C1 segment of cervical spinal cord (tissue), 14 donors: Measurements from ENCODE around the gene LMF2.
A peak's percentile ranks its signal among the peaks of the same experiment; 100 is the strongest.
"Not testable (repeated sequence)": the region's sequence is repeated elsewhere in the genome, so short reads cannot be mapped to it uniquely, and the experiment has no call there.

ENCODE experiments used
- DNase-seq, 14 donors: peaks; one replicate each; lab custom pipeline; 2025; lab: John Stamatoyannopoulos, UW

The LMF2 gene

DNA sequence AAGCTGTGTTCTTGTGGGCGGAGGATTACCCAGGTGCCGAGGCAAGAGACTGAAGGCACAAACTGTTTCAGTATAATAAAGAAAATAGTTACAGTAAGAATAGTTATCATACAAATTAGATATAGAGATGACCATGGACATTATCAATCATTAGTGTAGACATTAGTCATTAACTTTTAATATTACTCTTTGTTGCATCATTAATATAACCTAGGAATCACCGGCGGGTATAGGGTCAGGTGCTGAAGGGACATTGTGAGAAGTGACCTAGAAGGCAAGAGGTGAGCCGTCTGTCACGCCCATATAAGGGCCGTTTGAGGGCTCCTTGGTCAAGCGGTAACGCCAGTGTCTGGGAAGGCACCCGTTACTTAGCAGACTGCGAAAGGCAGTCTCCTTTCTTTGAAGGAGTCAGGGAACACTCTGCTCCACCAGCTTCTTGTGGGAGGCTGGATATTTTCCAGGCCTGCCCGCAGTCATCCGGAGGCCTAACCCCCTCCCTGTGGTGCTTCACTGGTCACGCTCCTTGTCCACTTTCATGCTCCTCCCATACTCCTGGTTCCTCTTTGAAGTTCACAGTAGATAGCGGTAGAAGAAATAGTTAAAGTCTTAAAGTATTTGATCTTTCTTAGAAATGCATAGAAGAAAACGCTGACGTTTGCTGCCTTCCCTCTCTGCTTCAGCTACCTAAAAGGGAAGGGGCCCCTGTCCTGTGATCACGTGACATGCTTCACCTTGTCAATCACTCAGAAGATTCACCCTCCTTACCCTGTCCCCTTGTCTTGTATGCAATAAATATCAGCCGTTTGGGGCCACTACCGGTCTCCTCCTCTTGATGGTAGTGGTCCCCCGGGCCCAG is 26.6 kb upstream of the LMF2 start:
- not testable (repeated sequence) for DNase-seq

DNA sequence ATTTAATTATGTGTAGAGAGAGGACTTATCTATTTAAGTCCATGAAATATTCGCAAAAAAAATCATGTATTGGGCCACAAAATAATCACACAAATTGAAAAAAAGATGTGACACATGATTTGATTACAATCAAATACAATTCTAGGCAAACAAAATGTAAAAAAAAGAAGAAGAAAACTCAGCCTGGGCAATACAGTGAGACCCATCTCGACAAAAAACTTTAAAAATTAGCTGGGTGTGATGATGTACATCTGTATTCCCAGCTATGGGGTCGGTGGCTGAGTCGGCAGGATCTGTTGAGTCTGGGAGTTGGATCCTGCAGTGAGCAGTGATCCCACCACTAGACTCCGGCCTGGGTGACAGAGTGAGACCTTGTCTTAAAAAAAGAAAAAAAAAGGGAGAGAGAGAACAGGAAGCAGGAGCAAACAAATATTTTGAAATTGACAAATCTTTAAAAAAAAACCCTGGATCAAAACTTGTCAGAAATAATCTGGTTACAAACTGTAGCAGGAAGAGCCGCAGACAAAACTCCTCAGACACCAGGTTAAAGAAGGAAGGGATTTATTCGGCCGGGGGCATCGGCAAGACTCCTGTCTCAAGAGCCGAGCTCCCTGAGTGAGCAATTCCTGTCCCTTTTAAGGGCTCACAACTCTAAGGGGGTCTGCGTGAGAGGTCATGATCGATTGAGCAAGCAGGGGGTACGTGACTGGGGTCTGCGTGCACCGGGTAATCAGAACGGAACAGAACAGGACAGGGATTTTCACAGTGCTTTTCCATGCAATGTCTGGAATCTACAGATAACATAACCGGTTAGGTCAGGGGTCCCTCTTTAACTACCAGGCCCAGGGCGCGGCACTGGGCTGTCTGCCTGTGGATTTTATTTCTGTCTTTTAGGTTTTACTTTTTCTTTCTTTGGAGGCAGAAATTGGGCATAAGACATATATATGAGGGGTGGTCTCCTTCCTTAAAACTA is 25.6 kb upstream of the LMF2 start:
- no peak for DNase-seq

DNA sequence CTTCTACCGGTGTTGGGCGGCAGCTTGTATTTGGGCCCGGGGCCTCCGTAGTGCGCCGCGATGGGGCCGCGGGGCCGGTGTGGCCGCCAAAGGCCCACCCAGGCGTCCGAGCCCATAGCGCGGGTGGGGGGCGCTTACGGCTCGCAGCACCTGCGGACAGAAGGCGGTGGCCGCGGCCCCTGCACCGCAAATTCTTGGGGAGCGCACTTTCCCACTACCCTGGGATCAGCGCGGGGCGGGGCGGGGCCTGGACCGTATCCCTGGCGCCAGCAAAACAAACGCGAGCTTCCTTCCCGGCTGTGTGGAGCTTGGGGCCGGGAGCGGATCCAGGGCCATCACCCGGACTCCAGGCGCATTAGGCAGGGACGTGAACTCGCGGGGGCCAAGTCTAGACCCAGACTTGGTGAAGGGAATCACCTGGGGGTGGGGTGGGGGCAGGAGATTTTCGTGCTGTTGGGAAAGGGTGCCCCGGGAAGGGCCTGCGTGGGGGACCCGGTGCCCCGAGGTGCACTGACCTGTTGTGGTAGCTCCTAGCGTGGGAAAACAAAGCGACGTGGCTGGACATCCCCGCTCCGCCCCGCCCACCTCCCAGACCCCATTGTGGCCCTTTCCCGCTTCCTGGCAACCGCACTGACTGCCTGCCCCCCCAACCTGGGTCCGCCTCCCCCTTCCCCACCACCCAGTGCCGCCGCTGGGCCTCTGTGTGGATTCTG is 24.6 kb upstream of the LMF2 start:
- DNase-seq: peak in 1 of 14 donors; percentile 50

DNA sequence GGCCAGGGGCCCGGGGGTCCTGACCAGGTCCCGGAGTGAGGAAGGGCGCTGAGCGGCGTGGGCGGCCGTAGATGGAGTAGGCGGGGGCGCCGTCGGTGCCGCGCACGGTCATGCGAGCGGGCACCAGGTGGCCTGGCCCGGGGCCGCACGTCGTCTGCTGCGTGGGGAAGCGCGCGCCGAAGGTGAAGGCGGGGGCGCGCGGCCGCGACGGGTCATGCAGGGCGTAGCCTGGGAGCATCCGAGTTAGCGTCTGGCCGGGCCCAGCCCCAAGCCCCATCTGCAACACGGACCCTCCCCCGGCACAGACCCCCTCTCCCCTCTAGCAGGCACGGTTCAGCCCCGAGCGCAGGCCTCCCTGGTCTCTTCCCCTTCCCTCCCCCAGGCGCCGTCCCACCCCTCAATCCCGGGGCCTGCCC is 24.1 kb upstream of the LMF2 start:
- DNase-seq: no peak

DNA sequence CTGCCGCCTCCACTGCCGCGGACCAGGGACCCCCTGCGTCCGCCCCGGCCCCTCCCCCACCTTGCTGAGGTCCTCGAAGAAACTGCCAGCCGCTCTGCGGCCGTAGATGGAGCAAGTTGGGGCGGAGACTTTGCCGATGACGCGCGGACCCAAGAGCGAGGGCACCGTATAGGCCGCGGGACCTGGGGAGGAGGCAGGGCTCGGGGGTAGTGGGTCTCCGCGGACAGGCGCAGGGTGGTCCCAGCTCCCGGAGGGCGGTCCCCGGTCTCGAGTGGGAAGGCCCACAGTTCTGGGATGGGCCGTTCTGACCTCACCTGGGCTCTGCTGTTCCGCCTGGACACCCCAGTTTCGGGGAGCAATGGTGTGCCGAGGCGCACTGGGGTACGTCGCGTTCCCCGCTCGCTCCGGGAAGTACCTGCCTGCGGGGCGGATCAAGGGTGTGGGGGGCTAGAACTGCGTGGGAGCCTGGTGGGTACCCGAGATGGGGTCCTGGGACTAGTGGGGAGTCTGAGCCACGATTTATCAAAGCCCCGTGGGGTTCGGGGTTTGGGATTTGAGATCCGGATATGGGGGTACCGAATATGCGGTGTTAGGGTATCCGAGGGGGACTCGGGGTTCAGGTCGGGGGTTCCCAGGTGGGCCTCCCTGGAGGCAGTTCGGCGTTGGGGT is 23.5 kb upstream of the LMF2 start:
- peak in 2 of 14 donors; percentile 18 to 37 for DNase-seq

DNA sequence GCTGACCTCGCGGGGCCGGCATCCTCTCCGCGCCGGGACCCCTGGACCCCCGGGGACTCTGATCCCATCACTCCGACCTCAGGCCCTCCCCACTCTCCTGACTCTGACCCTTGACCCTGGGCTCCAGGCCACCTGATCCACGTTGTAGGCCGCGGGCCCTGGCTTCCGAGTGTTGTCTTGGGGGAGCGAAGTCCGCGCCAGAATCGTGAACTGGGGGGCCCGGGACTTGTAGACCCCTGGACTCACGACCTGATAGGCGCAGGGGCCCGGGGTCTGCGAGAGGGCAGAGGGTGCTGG is 23.0 kb upstream of the LMF2 start:
- DNase-seq: no peak

DNA sequence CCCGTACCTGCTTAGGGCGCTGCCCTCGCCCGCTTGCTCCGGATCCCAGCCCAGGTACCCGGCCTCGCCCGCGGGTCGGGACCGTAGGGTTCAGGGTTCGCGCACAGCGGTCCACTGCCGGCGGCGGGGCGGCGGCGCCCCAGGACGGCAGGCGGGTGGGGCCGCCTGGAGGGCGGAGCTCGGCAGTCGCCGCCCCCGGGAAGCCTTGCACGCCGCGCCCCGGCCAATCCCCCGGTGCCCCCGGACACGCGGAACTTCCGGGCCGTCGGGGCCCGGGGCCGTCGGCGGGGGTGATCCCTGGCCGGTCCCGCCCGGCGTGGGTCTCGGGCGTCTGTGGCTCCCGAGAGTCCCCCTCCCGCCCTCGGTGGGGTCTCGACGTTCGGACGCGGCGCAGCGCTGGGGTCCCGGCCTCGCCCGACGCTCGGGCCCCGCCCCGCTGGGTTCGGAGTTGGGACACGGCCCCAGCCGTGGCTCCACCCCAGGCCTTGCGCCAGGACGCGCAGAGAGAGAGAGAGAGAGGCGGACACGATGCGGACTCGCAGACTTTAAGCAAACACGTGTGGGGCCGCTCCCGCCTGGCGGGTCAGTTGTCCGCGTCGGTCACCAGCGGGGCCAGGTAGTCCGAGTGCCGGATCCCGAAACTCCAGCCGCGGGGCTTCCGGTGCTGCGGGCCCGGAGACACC is 22.5 kb upstream of the LMF2 start, which contains the start of gene TYMP:
Gene TYMP (minus strand): TSS at position 116 of the 683 bp plus-strand sequence. CDS start 303 bp downstream, outside the sequence.
- DNase-seq: peak in 2 of 14 donors; percentile 47 to 56

DNA sequence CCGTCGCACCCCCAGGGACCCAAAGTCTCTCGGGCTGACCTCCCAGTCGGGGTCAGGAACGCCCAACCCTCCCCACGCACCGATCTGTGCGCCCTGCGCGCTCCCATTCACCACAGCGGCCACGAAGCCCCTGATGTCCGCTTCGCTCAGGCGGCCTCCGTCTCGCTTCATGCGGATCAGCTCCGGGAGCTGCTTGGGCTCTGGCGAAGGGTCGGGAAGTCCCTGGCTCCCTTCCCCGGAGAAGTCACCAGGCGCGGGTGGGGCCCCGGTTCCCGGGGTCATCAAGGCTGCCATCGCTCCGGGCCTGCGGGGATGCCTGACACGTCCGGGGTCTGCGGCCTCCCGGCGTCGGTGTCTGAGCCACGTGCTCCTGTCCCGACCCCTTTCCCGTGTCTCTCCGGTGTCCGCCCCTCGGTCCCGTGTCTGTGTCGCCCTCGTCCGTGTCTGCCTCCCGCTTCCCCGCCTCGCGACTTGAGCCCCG is 22.0 kb upstream of the LMF2 start:
- no peak for DNase-seq

DNA sequence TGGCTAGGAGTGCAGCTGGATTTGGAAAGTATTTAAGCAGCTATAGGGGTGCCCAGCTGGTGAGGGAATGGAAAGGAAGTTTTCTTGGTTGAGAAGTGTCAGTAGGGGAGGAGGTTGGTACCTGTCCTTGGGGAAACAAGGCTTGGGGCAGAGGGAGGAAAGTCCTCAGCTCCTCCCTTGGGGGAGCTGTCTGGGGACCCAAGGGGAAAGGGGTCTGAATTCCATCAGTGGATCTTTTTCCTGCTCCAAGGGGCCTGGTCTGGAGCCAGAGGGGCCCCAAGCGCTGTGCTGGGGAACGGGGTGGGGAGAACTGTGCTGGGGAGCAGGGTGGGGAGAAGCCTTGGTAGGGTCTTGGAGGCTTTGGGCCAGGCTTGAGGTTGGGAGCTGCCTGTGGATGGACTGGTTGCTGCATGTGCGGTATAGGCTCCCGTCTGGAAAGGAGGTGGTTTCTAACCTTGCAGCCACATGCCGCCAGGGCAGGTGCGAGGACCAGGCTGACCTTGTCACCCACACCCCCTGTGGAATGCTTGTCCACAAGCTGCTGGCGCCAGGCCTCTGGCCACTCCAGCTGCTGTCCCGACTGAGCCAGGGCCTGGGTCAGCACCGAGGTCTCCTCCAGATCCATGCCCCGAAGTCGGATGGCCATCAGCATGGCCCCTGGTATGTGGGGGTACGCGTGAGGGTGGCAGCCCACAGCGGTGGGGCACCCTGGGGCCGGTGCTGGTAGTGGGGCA is 21.3 kb upstream of the LMF2 start:
- no peak for DNase-seq

DNA sequence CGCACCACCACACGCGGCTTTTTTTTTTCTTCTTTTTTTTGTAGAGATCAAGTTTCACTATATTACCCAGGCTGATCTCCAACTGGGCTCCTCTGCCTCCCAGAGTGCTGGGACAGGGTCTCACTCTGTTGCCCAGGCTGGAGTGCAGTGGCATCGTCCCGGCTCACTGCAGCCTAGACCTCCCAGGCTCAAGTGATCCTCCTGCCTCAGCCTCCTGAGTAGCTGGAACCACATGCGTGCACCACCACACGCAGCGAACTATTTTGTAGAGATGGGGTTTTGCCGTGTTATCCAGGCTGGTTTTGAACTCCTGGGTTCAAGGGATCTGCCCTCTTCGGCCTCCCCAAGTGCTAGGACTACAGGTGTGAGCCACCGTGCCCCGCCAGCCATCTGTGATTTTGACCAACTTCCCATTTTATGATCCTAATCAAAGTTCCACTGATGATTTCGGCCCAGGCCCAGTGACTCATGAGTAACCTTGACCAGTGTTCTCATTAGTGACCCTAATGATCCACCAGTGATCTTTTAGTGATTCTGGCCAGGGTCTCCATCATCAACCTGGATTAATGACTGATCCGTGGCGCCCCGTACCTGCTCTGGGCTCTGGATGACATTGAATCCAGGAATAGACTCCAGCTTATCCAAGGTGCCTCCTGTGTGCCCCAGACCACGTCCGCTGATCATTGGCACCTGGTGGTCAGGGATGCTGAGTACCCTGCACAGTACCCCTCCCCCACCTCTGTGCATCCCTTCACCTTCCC is 20.6 kb upstream of the LMF2 start:
- no peak for DNase-seq

DNA sequence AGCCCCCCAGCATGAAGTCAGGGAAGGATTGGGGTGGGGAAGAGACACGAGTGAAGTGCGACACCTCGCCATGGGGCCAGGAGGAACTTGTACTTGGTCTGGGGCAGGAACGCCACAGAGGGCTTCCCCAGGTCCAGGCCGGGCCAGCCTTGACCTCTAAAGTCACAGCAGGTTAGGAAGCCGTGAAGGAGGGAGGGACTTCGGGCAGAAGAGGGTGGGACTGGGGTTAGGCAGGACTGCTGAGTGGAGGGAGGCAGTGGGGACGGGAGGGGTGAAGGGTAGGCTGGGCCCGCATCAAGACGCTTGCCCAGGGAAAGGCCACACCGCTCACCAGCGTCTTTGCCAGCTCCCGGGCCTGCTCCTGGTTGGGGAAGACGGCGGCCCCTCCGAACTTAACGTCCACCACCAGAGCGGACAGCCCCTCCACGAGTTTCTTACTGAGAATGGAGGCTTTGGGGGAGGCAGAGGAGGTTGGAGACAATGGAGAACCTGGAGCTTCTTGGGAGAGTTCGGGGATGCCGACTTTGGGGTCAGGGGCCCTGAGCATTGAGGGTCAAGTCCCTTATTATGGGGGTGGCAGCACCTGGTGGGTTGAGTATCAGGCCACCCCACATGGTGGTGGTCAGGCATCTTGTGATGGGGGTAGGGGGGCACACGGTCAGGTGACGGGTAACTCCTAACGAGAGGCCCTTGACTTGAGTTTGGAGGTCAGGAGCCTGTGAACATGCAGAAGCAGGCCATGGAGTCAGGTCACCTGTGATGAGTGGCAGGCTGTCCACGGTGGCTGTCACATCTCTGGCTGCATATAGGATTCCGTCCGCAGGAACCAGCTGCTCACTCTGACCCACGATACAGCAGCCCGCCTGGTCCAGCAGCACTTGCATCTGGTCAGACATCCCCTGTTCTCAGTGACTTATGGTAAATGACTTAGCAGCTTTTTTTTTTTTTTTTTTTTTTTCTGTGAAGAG is 19.6 kb upstream of the LMF2 start:
- DNase-seq: peak in 2 of 14 donors; percentile 45 to 67

DNA sequence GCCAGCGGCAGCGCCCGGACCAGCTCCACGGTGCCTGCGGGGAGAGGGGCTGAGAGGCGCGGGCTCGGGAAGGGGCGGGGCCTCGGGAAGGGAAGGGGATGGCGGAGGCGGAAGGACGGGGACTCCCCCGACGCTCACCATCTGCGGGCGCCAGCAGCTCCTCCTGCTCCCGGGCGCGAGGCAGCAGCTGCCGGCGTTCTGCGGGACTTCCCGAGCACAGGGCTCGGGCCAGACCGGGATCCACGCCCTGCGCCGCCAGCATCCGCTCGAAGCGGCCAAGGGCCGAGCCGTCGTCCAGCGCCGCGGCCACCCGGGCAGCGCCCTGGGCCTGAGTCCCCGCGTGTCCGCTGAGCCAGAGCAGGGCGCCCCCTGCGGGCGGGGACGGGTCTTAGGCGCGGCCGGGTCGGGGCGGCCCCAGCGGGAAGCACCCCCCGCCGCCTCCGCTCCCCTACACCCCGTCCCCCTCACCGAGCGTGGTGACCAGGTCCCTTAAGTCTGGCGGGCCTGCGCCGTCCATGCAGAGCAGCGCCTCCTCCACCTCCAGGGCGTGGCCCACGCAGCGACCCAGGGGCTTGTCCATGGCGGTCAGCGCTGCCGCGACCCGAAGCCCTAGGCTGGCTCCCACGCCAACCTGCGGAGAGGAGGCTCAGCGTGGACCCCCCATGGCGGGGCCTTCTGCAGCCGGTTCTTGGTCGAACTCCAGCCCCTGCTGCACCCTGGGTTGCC is 18.8 kb upstream of the LMF2 start:
- peak in 9 of 14 donors; percentile 60 to 85 (median 74) for DNase-seq

DNA sequence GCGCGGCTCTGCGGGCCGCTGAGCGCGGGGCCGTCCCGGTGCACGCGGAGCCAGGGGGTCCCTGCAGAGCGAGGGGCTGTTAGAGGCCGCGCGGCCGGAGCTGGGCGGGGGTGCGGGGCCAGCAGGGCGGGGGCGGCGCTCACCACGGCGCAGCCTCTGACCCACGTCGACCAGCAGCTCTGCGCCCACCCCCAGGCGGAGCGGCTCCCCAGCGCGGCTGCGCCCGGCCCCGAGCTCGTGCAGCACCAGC is 18.3 kb upstream of the LMF2 start:
- DNase-seq: peak in 3 of 14 donors; percentile 77 to 85 (median 84)

DNA sequence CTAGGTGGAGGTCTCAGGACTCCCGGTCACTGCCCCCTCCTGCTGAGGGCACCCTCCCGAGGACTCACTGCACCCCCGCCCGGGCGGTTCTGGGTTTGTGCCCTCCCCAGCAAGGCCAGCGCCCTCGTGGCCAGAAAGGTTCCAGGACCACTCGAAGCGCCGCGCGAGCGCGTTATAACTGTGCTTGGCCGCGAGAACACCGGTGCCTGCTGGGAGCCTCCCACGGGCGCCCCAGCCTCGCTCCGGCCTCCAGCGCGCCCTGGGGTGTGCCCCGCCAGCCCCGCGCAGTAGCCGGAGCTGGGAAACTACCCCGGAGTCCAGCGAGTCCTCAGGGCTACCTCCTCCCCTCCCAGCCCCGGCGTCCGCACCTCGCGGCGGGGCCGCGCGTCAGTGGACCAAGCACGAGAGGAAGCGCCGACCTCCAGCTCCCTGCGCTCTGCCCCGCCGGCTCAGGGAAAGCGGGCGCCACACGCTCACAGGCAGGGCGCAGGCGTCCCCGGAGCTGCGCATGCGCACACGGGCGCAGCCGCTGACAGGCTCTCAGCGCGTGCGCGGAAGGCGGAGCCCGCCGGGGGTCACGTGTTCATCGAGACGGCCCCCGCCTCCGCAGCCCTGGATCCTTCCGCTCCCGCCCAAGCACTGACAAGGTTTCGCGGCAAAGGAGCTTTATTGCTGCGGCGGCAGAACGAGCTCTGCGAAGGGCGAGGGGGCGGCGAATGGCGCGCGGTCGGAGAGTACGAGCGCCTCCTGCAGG is 17.8 kb upstream of the LMF2 start, which contains the start of gene SCO2:
Gene SCO2 (minus strand): TSS at position 495 of the 754 bp plus-strand sequence. CDS start 1,187 bp downstream, outside the sequence.
- peak; percentile 68 to 97 (median 88) for DNase-seq

DNA sequence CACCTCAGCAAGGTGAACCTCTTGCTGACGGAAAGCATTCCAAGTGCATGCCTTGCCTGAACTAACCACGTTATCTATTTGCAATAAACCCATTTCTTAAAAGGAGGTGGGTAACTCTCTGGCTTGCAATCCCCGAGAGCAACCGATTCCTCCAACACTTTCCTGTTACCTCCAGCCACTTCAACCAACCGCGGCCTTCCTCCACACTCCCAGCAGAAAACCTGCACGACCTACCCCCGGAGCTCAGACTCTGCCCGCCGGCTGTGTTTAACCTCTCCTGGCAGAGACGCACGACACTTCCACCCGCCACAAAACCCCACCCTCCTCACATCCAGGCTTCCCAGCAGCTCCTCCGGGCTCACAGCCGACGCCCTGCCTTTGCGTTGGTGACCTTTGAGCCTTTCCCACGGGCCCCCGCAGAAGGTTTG is 17.2 kb upstream of the LMF2 start:
- DNase-seq: no peak
